Measurements from ENCODE around the gene HOXA6.

HOXA6 gene

DNA sequence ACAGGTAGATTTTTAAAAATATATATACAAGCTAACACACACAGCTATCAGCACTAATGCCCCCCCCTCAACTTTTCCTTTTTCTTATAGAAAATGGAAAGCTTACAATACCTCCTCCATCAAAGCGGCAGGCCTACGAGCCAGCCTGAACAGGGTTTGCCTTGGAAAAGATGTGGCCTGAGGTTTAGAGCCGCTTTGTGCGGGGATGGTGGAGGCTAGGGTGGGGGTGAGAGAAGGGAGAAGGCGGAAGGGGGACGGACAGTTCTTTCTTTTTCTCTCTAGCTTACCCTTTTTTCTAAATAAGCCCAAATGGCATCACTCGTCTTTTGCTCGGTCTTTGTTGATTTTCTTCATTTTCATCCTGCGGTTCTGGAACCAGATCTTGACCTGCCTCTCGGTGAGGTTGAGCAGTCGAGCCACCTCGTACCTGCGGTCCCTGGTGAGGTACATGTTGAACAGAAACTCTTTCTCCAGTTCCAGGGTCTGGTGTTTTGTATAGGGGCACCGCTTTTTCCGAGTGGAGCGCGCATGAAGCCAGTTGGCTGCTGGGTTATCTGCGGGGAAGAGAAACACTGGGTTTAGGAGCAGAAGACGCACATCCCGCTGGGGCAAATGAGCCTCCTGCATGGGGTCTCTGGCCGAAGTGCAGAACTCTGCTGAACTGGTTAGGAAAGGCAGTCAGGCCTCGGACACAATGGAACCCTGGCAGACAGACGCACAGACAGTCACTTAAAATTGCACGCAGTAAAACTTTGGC is 15.9 kb upstream of the HOXA6 start:
- no peak for DNase-seq (ENCODE audit: extremely low spot score, insufficient read length, low read depth)
- FAIRE-seq = no peak

DNA sequence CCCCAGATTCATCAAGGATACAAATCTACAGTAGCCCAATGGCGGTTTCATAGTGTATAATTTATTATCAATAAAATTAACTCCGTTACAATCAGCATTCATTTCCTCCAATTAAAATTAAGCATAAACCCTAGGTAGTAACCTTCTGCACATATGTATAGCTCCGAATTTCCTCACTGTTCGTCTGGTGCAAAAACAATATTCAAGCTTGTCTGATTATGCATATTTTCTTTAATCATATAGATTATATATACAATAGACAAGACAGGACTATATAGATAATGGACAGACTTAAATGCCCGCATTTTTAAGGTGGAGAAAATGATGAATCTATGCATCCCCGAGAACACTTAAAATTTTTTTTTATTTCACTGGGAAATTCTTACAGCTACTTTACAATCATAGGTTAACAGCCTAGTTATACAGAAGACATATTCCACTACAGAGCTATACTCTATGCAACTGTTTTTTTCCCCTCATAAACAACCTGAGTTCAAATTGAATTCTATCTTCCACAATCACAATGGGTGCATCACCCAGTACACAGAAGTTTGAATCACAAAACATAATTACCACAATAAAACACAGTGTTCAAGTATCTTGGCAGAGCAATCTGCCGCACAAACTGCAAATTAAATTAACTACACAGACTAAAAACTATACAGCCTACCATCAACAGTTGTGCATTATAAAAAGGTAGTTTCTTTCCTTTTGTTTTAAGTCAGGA is 15.2 kb upstream of the HOXA6 start:
- no peak for DNase-seq (ENCODE audit: extremely low spot score, insufficient read length, low read depth)
- no peak for FAIRE-seq

DNA sequence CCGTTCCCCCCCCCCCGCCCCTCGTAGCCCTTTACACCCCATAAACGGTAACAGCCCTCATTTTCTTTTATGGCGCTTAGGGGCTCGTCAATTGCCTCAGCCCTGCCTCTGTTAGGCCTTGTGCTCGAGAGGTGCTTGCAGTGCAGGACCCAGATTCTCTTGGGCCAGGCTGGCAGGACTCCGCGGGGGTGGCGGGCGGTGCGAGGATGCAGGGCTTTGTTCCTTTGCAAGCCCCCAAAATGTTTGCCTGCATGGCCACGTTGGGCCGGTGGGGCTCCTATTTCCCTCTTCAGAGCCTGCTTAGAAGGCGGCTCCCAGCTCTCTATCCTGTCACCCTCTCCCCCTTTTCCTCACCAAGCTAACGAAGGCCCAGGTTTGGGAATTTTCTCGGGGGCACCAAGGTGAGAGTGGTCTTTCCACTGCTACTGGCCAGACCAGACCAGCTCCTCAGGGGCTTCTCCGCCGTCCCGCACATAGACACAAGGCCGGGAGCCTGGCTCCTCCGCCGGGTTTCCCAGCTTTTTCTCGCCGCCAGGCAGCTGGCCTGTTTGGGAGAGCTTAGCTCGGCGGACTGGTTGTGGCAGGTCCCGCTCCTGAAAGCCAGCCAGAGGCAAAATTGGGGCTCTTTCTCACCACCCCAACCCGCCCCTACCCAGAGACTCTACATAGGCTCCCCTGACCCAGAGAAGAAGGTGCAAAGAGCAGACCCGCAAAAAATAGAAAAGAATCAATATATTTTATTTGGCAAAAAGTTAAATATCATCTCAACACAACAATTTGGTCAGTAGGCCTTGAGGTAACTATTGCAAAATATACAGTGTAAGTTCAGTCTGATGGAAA is 14.4 kb upstream of the HOXA6 start:
- DNase-seq (ENCODE audit: extremely low spot score, insufficient read length, low read depth) = no peak
- no peak for FAIRE-seq

DNA sequence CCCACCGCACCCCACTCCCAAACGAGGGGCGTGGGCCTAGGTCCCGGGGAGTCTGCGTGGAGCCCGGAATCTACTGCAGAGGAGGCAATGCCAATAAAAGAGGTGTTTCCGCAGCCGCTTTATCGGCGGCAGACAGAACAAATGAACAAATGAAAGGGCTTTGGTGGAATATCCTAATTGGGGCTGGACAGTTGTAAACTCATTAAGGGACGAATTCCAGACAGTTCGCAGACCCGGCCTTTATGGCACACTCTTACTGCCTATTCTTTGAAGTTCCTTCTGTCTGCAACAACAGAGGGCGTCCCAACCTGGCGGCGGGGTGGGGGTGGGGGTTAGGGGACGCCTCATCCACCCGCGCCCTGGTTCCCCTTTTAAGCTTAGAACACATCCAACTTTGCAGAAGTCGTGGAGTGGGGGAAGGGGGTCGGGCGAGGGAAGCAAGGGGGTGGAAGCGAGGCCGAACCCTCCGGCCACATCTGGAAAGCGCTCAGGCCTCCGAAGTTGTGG is 13.7 kb upstream of the HOXA6 start:
- no peak for DNase-seq (ENCODE audit: extremely low spot score, insufficient read length, low read depth)
- FAIRE-seq = no peak

DNA sequence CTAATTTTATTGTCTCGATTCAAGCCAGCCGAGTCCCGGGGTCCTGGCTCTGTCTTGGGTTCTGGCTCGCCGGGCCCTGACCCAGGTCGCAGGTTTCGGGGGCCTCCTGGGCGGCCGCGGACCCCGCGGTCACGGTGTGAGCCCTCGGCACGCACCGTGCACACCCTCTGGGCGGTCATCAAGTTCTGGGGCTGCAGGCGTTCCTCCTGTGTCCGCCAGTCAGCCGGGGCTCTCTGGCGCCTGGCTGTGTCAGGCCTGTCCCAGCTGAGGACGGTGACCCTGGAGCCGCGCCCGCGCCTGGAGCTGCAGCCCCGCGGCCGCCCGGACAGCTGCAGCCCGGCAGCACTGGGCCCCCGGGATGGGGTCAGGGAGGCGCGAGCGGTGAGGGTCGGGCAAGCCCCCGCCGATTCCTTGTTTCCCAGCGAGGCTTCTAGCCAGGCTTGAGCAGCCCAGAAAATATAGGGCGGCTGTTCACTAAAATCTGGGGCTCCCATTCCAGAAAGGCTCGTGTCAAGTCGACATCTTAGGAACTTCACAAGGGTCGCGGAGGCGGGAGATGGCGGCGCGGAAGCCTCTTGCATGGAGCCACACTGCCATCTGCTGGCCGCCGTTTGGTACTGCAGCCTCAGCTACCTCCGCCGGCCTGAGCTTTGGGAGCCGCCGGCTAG is 13.1 kb upstream of the HOXA6 start:
- FAIRE-seq = peak; percentile 87

DNA sequence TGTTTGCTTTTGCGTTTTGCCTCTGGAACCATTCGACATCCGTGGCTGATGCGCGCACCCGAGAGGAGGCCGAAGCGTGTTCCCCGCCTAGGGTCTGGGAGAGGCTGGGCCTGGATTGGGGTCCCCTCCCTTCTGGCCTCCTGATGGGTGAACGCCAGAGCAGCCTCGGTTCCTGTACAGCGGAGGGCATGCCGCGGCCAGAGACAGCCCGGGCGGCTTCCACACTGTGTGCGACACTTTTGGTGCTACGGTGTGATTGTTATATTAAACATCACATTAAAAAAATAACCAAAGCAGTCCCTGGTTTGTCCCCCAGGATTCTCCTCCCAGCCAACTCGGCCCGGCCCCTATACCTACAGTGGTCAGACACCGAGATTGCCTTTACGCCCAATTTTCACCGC is 12.6 kb upstream of the HOXA6 start:
- DNase-seq (ENCODE audit: extremely low spot score, insufficient read length, low read depth) = no peak

More for the DNA sequence above, 13.1 kb upstream of the HOXA6 start:
- DNase-seq (ENCODE audit: extremely low spot score, insufficient read length, low read depth) = peak; percentile 82

DNA sequence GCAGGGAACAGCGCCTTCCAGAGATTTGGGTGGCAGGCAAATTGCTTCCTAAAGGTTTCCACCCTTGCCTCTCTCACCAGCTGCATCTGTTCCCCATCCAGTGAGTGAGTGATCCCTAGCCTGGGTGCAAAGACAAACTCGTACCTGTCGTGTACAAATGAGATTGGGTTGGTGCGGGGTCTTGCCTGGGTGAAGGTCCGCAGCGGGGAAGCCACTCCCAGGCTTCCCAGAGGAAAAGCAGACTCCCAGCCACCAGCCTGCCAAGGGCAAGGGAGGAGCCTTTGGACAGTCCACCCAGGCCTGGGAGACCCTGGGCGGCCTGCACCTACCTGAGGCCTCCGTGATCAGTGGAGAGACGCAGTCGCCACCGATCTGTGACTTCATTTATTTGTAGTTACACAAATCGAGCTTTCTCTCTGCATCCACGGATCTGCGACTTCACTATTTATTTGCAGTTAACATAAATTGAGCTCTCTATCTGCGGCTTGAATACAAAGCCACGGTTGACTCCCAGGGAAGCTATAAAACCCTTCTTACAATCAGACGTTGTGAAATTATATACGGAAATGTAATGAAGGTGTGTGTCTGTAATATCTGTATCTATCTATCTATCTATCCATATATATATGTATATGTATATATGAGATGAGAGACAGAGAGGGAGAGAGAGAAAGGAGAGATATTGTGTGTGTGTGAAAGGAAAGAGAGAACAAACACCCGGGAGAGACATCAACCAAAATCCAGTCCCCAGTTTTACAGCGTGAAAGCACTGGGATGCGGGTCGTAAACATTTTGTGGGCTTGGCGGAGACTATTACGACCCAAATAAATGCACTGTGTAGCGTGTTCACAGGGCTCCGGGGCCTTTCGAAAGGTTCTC is 11.9 kb upstream of the HOXA6 start:
- no peak for DNase-seq (ENCODE audit: extremely low spot score, insufficient read length, low read depth)

More for the DNA sequence above, 12.6 kb upstream of the HOXA6 start:
- no peak for FAIRE-seq

DNA sequence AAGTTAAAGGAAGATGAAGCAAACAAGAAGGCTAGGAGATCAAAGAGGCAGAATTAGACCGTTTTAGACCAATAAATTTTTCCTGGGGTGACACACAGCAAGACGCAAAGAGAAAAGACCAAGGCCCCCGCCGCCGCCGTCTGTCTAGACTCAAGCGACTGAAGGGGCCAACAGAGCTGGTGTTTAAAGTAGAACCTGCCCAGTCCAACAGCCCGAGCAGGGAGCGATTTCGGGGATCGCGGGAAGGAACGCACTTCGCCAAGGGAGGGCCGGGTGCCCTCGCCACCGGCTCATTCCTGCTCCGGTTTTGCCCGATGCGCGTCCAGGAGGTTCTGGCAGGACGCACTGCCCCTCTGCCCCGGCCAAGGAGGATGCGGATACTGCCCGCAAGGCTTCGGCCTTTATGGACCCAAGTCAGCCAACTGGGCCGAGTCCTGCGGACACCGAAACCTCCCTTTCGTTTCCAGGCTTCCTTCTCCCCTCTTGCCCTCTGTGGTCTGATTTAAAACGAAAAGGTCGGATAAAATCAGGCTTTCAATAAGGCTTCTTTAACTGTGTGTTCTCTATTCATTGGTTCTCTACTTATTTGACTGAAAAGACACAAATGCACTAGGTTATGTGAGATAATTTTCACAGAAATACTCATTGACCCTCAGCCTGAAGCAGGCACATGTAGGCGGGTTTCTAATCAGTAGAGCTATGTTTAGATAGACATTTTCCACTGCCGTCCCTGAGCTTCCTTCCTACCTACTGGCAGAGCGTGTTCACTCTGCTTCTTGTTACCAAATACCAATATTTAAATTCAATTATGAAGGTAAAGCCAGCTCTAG is 11.1 kb upstream of the HOXA6 start:
- FAIRE-seq (no peak), DNase-seq (ENCODE audit: extremely low spot score, insufficient read length, low read depth) (no peak)

More for the DNA sequence above, 11.9 kb upstream of the HOXA6 start:
- FAIRE-seq = no peak

DNA sequence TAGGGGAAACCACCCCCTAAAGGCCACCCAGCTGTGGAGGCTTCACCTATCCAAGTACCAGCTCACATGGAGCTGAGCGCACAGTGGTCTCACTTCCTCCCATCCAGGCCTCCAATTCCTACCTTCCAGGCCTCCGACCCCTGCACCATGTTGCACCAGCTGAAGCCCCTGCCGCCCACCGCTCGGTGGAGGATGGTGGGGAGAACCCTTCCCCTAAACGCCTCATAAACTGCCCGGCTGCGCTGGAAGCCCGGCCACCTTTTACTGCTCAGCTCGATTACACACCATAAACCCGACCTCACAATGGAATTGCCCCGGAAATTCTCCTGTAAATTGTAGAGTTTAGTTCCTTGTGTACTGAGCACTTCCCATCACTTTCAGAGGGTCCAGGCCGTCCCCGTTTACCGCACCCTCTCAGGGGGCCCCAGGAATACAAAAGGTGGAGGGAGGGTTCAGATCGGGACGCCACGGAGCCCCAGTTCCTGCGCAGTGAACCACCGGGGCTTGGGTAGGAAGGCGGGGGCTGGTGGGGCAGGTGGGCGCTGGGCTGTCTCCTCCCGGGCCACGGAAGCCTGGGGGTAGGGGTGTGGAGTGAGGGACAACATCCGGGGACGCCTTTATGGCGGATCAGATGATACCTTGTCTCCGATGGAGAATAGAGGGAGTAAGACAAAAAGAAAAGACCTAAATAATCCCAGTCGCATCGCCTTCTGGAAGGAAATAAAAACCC is 10.3 kb upstream of the HOXA6 start:
- FAIRE-seq = no peak

DNA sequence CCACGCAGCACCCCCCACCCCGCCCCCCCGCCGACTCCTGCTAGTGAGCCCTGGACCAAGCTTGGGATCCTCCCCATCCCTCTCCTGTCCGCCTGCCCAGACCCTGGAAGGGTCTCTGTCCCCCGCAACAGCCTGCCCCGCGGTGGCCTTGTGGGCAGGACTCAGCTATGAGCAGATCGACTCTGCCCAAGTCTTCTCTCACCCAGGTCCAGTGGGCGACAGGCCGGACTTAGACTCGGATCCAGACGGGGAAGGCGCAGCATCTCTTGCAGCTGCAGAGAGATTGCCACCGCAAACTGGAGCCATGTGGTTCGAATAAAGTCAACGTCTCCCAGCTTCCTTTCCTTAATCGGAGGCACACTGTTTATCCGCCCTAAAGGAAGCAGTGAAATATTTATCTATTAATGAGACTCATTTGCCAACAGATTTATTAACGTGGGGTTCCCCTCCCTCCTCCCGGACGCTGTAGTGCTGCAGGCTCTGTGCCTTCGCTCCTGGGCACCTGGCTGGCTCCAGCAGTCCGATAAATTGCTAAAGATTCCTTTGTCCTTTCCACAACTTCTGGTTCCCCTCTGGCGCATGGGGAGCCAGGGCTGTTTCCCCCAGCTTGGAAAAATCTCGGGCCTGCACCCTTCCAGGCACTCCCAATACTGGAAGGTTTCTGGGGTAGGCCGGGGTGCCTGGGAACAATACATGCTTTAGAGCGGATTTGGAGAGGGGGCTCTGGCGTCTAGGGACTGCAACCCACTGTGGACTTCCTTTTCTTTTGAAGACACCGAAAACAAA is 9.5 kb upstream of the HOXA6 start:
- FAIRE-seq = no peak

More for the DNA sequence above, 10.3 kb upstream of the HOXA6 start:
- no peak for DNase-seq (ENCODE audit: extremely low spot score, insufficient read length, low read depth)

DNA sequence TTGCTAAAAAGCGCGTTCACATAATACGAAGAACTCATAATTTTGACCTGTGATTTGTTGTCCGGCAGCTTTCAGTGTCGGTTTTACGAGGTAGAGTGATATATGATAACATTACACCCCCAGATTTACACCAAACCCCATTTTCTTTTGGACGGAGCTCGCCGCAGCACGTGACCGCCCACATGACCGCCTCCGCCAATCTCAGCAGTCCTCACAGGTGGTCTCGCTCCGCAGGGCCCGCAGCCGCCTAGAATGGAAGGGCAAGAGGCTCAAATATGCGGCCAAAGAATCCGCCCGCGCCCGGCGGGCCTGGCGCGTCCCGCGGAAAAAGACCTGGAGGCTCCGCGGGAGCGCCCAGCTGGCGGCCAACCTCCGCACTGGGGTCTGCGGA is 8.9 kb upstream of the HOXA6 start, which contains the start of gene HOXA7:
HOXA7 (minus strand) TSS at position 168 of the 391 bp plus-strand sequence; CDS start at position 38, 130 bp downstream.
- FAIRE-seq (no peak), DNase-seq (ENCODE audit: extremely low spot score, insufficient read length, low read depth) (no peak)

More for the DNA sequence above, 9.5 kb upstream of the HOXA6 start:
- DNase-seq (ENCODE audit: extremely low spot score, insufficient read length, low read depth) = no peak

DNA sequence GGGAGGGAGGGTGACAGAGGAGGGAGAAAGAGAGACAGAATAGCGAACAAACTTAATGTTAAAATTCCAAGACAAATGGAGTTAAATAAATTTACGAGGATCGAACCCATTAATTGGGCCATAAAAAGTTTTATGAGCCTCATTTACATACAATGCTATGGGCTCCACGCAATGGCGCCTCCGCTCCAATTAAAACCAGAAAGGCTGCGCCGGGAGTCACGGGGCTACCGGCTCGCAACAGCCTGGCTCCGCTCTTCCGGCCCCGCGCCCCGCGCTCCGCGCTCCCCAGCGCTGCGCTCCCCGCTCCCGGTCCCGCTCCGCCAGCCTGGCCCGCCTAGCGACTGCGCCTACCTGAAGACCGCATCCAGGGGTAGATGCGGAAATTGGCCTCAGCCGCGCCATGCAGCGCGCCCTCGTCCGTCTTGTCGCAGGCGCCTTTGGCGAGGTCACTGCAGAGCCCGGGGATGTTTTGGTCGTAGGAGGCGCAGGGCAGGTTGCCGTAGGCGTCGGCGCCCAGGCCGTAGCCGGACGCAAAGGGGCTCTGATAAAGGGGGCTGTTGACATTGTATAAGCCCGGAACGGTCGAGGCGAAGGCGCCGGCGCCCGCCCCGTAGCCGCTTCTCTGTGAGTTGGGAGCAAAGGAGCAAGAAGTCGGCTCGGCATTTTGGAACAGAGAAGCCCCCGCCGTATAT is 8.4 kb upstream of the HOXA6 start:
- FAIRE-seq = no peak
- DNase-seq (ENCODE audit: extremely low spot score, insufficient read length, low read depth) = no peak

DNA sequence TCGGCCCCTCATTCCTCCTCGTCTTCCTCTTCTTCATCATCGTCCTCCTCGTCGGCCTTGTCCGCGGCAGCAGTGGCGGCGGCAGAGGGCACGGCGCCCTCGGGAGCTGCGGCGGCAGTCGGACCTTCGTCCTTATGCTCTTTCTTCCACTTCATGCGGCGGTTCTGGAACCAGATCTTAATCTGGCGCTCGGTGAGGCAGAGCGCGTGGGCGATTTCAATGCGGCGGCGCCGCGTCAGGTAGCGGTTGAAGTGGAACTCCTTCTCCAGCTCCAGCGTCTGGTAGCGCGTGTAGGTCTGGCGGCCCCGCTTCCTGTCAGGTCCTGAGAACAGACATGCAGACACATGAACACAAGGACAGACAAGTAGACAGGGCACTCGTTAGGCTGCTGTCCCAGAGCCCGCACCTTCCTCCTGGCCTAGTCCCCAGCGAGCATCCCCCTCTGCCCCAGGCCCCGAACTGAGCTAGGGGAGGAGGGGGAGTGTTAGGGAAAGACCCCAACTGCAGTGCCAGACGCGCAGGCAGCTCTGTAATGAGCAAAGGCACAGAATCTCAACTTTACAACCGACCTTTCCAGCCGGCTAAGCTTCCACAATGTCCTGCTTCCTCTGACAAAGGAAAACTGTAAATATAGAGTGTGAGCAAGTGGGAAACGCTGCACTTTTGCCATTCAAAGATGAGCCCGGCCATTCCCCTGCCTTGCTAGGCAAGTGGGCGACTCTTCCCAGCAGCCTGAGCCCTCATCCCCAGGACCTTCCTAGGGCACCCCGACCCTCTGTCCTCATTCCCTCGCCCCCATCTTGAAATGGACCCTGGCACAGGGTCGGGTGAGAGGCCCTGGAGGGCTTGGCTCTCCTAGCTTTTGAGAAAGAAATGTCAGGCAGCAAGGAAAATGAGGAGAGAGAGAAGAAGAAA is 7.6 kb upstream of the HOXA6 start:
- no peak for FAIRE-seq
- DNase-seq (ENCODE audit: extremely low spot score, insufficient read length, low read depth) = no peak

DNA sequence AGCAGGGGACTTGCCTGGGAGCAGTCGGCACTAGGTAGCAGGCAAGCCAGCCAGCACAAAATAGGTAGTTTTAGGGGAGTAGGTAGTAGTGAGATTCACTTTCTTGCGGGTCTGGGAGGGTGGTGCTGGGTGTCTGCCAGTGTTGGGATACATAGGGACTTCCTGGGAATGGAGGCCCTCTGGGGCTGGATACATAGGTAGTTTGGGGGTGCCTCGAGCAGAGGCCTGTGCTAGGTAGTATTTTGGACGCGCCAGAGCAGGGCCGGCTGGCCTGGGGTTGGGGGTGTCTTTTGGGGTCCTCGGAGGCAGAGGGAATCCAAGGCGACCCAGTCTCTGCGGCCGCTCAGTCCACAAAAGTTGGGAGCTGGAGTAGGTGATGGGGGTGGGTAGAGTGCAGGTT is 6.8 kb upstream of the HOXA6 start:
- no peak for FAIRE-seq
- DNase-seq (ENCODE audit: extremely low spot score, insufficient read length, low read depth) = no peak

DNA sequence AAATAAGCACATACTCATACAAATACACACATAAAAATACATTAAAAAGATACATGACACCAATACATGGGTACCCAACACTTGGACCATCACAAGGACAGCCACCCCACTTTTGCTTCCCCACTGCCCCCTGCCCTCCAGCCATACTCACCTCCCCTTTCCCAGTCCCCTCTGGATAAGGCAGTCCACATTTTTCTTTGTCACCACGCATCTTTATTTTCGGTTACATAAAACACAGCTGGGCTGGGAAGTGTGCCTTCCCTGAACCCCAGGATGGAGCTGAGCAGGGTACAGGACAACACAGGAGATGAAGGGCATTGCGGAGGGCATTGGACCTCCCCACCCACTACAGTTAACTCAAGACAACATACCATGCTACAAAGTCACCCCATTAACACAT is 6.0 kb upstream of the HOXA6 start:
- DNase-seq (ENCODE audit: extremely low spot score, insufficient read length, low read depth) (no peak), FAIRE-seq (no peak)
